Activated T-cell treated with anti-CD3 and anti-CD28 coated beads for 4 hours (primary cell): ENCODE measurements around the gene PCBP3.

ENCODE experiments used
- DNase-seq: peaks from one replicate; pipeline ENCODE4 v3.0.0-alpha.2; 2020

Gene PCBP3

DNA sequence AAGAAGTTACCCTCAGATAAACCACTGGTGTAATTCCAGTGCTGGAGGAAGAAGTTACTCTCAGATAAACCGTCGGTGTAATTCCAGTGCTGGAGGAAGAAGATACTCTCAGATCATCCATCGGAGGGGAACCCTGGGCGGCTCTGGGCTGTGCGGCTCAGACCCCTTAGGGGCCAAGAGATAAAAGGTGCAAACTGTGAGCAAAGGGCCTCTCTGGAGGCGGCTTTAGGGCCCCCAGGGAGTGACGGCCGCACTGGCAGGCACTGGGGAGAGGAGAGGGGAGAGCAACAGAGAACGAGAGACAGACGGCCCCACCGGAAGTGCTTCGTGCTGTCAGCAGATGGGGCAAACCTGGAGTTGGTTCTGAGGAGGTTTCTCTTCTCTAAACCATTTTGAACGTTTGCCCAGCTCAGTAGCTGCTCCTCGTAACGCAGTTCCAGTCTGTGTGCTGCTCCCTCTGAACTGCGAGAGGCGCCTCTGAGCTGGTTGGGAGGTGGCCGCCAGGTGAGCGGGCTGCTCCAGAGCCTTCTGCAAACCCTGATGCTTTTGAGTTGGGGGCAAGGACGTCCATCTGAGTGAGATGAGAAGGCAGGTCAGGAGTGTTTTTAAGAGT lies 275.4 kb downstream of the PCBP3 start:
- no peak for DNase-seq

- DNase-seq, result no peak
Measured at GRCh38 chr21:45919593-45919992, 276.1 kb downstream of the PCBP3 start.

DNA sequence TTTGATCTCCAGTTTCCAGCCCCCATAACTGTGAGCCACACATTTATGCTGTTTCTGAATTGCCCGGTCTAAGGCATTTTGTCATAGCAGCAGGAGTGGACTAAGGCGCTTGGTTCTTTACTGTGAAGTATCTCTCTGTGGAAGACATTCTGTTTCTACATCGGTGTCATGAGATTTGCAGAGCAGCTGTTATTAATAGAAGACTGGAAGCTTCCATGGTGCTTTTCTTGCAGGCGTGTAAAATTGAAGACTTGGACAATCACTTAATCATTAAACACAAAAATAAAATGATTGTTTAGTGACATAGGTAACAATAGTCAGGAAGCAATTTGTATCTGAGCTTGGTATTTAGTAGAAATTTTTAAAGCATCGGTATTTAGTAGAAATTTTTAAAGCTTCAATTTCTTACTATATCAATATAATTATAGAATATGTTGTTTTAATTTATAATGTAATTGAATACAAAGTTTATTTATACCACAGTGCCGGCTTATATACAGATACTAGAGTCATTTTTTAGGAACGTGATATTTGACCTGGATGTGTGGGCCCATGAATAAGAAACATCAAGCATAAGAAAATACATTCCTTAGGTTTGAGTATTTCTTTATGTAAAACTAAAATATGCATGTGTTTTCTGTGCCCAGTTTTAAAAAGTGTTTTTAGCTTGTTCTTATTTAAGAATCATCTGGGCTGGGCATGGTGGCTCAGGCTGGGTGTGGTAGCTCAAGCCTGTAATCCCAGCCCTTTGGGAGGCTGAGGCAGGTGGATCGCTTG lies 277.5 kb downstream of the PCBP3 start:
- DNase-seq, result no peak

GRCh38 chr21:45921917-45922316 lies 278.4 kb downstream of the PCBP3 start:
- DNase-seq, result no peak

GRCh38 chr21:45922648-45923047 lies 279.1 kb downstream of the PCBP3 start:
- no peak for DNase-seq

DNA sequence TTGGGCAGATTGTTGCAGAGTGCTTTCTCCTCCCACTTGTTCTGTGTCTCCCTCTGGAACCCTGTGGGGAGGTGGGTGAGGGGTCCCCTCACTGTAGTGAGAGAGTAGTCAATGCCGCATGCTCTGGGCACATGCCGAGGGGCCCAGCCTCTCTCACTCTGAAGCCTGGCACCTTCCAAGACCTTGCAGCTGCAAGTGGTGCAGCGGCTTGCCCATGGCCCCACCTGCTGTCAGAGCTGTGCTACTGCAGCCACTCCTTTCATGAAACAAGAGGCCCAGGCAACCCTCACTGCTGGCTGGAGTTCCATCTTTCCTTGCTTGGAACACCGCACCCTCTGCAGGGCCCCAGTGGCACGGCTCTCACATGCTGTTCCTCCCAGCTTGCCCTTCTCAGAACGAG lies 279.6 kb downstream of the PCBP3 start:
- DNase-seq, result peak; percentile 53

- DNase-seq, result no peak
Measured at GRCh38 chr21:45926281-45926680, 282.8 kb downstream of the PCBP3 start.

DNA sequence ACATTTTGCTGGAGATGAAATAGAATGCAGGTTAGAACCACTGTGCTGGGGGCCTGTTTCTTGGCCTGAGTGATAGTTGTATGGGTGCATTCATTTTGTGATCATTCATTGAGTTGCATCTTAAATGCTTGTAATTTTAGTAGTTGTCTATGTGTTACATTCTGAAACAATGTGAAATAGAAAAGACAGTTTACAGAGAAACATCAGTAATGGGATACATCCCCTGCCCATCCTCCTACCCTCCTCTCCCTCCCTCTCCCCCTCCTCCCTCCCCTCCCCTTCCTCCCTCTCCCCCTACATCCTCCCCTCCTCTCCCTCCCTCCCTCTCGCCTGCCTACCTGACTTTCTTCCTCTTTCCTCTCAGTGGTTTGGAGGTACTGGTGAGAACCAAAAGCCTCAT lies 283.5 kb downstream of the PCBP3 start:
- no peak for DNase-seq

GRCh38 chr21:45927851-45928850 lies 284.6 kb downstream of the PCBP3 start:
- DNase-seq, result no peak

DNA sequence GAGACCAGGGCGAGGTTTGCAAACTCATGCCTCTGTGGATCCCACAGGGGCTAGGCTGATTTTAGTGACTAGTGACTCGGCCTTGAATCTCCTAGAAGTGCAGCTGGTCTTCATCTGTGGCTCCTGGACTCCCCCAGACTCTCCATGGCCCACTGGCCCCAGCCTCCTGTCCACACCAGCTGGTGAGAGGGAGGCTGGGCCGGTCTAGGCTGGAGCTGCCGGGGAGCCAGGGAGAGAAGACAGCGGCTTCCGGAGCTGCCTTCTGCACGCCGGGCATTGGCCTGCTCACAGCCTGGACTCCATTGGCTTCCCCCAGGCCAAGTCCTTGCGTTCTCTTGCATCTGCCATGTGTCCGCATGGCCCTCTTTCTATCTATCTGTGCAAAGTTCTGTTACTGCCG lies 285.9 kb downstream of the PCBP3 start:
- no peak for DNase-seq

DNA sequence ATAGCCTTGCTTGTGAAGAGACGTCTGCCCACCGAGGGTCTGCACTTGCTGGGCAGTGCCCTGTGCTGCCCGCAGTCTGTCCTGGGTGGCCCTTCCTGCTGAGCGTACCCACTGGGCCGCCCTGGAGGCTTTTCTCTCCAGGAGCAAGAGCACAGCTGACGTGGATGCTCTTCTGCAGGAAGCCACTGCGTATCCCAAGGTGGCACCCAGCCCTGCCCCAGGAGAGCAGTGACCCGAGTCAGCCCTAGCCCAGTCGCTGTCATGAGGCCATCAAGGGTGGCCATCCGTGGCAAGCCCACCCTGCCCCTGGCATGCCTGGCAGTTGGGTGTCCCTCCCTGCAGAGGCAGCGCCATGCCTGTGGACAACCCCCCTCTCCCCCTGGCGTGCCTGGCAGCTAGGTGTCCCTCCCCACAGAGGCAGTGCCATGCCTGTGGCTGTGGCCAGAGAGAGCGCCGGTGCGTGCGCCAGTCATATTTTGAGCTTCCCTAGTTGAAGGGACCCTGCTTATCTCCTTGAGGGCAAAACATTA lies 286.8 kb downstream of the PCBP3 start:
- DNase-seq, result no peak

- no peak for DNase-seq
Measured at GRCh38 chr21:45930792-45931191, 287.3 kb downstream of the PCBP3 start.

GRCh38 chr21:45931397-45931969 lies 288.0 kb downstream of the PCBP3 start:
- DNase-seq, result no peak

DNA sequence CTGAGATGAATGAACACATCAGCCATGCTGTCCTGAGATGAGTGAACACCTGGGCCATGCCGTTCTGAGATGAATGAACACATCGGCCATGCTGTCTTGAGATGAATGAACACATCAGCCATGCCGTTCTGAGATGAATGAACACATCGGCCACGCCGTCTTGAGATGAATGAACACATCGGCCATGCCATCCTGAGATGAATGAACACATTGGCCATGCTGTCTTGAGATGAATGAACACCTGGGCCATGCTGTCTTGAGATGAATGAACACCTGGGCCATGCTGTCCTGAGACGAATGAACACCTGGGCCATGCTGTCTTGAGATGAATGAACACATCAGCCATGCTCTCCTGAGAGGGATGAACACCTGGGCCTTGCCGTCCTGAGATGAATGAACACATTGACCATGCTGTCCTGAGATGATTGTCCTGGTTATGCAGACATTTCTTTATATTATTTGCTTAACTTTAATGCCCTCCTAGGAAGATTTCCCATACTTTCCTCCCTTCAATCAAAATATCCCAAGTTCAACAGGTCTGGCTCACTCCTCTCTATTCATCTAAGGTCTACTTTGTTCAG lies 289.5 kb downstream of the PCBP3 start:
- no peak for DNase-seq

DNA sequence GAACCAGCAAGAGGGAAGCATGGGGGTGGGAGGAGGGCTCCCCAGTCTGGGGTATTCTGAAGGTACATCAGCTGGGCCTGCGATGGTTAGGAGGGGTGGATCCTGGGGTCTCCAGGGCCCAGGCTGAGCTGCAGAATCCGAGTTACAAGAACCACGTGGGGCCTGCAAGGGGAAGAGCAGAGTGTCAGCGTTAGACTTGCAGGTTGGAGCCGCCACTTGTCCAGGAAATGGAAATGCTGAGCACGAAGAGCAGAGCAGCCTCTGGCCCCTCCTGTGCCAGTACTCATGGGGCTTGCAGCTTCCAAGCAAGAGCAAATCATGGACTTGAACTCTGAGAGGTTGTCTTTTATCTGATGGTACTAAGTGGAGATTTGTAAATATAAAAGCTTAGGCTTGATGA lies 290.6 kb downstream of the PCBP3 start:
- no peak for DNase-seq

DNA sequence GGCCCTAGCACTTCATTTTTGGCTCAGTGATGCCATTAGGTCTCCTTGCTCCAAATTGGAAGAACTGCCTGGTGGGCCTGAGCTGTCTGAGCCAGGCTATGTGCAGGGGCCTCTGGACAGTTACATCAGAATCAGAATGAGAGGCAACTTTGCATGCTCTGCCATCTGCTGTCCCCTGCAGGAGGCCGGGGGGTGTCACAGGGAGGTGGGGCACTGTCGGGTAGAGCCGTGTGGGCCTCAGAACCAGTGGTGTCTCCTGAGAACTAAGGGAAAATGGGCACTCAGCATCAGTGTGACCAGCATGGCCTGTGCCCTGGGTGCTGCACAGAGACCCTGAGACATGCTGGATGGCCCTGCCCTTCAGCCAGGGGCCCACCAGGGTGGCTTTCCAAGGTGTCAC lies 291.0 kb downstream of the PCBP3 start:
- no peak for DNase-seq

DNA sequence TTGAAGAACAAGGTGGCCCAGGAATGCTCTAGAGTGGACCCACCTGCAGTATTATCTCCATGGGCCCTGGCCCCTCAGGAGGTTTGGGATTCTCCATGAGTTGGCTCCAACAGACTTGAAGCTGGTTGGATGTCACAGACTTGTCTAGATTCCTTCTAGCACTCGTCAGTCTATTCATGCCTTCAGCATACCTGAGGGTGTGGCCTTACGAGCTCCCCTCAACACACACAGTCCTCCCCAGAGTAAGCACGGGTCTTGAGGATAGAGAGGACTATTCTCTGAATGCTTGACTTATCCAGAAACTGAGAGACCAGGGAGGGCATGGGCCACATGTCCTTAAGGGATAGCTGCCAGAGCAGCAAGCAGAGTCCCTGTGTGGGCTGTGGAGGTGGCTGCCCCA lies 292.1 kb downstream of the PCBP3 start:
- no peak for DNase-seq

GRCh38 chr21:45937721-45938452 lies 294.4 kb downstream of the PCBP3 start:
- no peak for DNase-seq

DNA sequence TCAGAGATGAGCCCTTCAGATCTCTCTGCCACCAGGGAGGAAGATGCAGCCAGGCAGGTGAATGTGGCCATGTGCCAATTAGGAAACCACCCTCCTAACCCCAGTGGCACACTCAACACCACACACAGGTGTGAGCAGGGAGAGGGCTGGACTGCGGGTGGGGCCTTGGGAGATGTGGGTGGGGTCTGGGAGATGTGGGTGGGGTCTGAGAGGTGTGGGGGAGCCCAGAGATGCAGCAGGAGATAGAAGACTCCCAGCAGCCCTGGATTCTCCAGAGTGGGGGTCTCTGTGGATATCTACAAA lies 294.9 kb downstream of the PCBP3 start:
- no peak for DNase-seq

GRCh38 chr21:45938811-45939520 lies 295.4 kb downstream of the PCBP3 start:
- no peak for DNase-seq

DNA sequence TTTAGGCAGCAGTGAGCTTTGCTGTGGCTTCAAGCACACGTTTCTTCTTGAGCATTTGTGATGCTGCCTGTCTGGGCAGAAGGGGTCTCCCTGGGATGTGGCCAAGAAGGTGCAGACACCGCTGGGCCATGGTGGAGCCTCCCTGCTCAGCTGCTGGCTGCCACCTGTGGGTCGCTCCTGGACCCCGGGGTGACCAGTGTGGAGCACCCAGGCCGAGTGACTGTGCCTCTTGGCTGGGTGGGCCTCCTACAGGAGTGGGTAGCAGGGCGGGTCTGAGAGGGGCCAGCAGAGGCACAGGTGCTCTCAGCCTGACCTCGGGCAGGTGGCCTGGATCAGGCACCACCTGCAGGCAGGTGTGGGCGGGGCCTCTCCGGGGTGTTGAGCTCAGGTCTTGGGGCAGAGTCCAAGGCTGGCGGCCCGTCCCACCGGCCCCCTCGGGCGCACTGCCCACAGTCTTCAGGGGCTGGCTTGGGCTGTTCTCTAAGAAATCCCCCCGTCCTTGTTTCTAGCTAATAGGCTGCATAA lies 296.1 kb downstream of the PCBP3 start:
- DNase-seq, result no peak
